AML-193 (cell line): Measurements from ENCODE around the gene FYCO1.
"Not testable (repeated sequence)": the region's sequence is repeated elsewhere in the genome, so short reads cannot be mapped to it uniquely, and the experiment has no call there.

Experiments
- DNase-seq, 2 experiments: peaks; one replicate each; lab custom pipeline; 2025; lab: John Stamatoyannopoulos, UW

Gene FYCO1

GRCh38 chr3:45995236-45996192, at the start of gene FYCO1:
TSS of gene FYCO1 (minus strand) at chr3:45995824. CDS start at chr3:45984910, 10,914 bp downstream.
- peak; percentile 89 to 94 for DNase-seq

GRCh38 chr3:46038916-46039315, 43.3 kb upstream of the FYCO1 start:
- DNase-seq: no peak

- DNase-seq: not testable (repeated sequence)
These were observed 42.4 kb upstream of the FYCO1 start for GRCh38 chr3:46038071-46038470.

GRCh38 chr3:46036191-46036590, 40.6 kb upstream of the FYCO1 start:
- DNase-seq: no peak

- DNase-seq: no peak
These were observed 36.1 kb upstream of the FYCO1 start for GRCh38 chr3:46031747-46032146.

- no peak for DNase-seq
These were observed 35.6 kb upstream of the FYCO1 start for GRCh38 chr3:46031269-46031668.

- DNase-seq: no peak
These were observed 35.0 kb upstream of the FYCO1 start for GRCh38 chr3:46030626-46031025.

- DNase-seq: no peak
These were observed 34.4 kb upstream of the FYCO1 start for GRCh38 chr3:46029953-46030543.

- no peak for DNase-seq
These were observed 32.2 kb upstream of the FYCO1 start for GRCh38 chr3:46027736-46028397.

- no peak for DNase-seq
These were observed 31.5 kb upstream of the FYCO1 start, which contains the start of gene XCR1 for GRCh38 chr3:46027021-46027705. TSS of gene XCR1 (minus strand) at chr3:46027483. CDS start at chr3:46021947, 5,536 bp downstream.

GRCh38 chr3:46025139-46025538, 29.5 kb upstream of the FYCO1 start:
- no peak for DNase-seq

- no peak for DNase-seq
These were observed 28.5 kb upstream of the FYCO1 start for GRCh38 chr3:46024131-46024530.

GRCh38 chr3:46022909-46023785, 27.5 kb upstream of the FYCO1 start:
- no peak for DNase-seq

GRCh38 chr3:46021516-46021915, 25.9 kb upstream of the FYCO1 start:
- DNase-seq: no peak

GRCh38 chr3:46020766-46021510, 25.3 kb upstream of the FYCO1 start:
- no peak for DNase-seq

GRCh38 chr3:46019707-46020106, 24.1 kb upstream of the FYCO1 start:
- DNase-seq: no peak

- peak; percentile 91 to 93 for DNase-seq
These were observed 22.1 kb upstream of the FYCO1 start for GRCh38 chr3:46017720-46018119.

- no peak for DNase-seq
These were observed 17.9 kb upstream of the FYCO1 start for GRCh38 chr3:46013316-46014094.

GRCh38 chr3:46012246-46012645, 16.6 kb upstream of the FYCO1 start:
- no peak for DNase-seq
